DMS153 treated with DMSO at 0.1 percent for 48 hours (cell line): Measurements from ENCODE around the gene POMT1.
"Not testable (repeated sequence)": the region's sequence is repeated elsewhere in the genome, so short reads cannot be mapped to it uniquely, and the experiment has no call there.

ENCODE experiments used
- DNase-seq: peaks from one replicate; lab custom pipeline; 2025; ENCODE audit not compliant: unreplicated experiment; lab: John Stamatoyannopoulos, UW

The POMT1 gene

DNA sequence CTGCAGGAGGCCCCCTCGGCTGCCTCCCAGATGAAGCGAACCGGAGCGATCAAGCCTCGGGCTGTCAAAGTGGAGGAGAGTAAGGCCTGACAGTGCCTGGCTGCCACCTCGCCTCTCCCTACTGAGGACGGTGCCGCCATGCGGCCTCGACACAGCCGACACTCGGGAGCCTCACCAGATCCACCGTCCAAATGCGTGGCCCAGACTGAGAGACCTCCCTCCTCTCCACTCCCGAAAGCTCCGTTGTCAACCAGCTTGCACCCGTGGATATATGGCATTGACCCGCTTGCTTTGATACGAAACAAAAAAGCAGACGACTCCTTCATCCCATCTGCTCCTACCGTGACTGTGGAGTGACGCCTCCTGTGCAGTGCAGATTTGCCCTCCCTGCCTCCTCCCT, 6.9 kb upstream of the POMT1 start:
- DNase-seq: no peak

DNA sequence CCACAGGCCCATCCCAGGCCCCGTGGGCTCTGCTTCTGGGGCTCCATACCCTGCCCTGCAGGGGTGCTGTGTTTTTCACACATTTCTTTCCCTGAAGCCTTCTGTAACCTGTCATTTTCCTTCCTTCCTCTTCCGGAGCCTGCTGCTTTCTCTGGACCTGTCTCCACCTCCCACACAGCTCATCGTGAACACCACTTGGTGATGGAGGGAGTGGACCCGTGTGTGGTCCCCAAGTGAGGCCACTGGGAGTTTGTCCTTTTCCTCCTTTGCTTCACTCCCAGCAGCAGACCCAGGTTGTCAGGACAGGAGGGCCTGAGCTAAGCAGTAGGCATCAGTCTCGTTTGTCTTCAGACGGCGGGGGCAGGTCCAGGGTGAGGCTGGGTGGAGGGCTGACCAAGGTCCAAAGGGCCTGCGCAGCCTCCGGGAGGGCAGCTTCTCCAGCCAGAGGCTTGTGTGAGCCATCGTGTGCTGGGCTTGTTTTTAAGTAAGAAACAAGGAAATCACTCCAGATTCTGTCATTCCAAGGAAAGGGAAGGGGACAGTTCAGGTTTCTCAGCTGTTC, 5.8 kb upstream of the POMT1 start:
- DNase-seq: no peak

DNA sequence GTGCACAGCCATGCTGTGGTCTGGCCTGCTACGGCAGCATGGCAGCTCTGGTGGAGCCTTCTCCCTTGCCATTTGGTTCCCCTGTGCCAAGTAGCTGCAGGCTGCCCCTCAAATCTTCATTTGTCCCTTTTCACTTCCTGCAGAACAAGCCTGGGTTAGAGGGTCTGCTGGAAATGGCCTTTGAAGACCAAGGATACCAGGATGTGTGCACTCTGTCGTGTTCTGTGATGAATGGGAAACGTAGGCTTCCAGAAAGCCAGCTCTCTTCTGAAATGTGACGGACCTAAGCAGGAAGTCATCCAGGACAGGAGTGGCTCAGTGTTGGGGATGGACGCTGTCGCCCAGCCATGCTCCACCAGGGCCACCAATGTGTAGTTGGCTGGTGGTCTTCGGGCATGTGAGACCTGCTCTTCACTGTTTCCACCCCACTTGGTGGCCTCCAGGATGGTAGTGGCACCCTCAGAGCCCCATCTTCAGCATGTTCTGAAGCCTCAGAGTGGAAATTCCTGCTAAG, 3.4 kb upstream of the POMT1 start:
- no peak for DNase-seq

DNA sequence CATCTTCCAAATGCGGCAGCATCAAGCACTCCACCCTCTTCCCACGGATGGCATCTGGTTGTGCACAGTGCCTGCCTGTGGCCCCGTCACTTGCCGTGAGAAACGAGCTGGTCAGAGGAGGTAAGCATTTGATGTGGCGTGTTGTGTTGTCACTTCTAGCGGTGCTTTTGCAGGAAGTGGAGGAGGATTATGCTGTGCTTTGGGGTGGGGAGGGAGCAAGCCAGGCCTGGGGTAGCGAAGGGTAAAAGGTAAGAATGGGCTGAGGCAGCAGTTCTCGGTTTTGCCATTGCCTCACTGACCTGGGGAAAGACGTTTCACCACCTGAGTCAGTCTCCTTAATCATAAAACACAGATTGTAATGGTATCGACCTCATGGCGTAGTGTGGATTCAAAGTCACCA, 2.3 kb upstream of the POMT1 start:
- DNase-seq: no peak

DNA sequence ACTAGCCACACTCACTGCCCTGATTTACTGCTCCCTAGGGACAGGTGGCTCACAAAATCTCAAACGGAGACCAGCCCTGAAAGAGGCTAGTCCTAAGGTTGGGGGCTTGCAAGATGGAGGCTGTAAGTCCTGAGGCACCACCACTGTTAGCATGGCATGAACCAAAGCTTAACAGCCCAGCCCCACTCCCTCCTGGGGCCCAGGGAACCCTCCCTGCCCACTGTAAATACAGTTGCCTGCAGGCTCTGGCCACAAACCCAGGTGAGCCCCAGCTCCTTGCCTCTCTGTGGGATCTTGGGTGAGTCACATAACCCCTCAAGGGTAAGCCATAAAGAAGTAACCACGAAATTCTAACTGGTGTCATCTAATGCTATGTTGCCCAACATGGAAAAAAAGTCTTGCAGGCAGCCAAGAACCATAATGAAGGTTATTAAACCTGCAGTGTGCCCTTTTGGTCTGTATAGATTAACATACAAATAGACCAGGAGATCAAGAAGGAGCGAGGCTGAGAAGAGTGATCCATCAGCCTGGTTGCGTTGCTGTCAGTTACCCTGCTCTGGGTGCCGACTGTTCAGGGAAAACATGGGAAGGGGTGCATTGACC, 1.7 kb upstream of the POMT1 start:
- DNase-seq: no peak

DNA sequence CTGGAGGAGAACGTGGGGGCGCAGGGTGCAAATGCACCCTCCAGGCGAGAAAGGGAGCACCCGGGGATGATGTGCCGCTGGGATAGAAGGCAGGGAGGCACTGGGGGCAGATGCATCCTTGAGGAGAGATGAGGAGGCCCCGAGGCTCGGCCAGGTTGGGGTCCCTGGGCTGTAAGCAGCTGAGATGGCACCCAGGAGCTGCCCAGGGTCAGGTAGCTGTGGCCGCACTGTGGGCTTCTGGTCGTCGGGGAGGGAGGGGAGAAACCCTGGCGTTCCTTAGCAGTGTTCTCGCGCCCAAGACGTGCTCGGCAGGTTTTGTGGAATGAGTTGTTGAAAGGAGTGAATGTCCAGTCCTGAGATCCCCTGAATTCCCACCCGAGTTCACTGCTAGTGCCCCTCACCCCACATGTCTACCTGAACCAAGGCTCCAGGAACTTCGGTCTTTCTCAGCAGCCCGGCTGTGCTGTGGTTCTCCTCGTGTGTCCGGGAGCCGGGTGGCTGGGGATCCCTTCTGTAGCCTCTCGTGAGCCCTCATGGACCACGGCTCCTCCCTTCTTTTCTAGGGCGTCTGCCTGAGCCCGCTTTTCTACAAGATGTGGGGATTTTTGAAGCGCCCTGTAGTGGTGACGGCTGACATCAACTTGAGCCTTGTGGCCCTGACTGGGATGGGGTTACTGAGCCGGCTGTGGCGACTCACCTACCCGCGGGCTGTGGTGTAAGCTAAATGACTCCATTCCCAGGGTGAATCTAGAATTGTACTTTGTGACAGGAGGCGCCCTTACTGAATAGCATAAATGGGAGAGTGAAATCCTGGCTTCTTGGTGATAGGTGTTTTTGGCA, 1.1 kb downstream of the POMT1 start:
- DNase-seq: no peak

DNA sequence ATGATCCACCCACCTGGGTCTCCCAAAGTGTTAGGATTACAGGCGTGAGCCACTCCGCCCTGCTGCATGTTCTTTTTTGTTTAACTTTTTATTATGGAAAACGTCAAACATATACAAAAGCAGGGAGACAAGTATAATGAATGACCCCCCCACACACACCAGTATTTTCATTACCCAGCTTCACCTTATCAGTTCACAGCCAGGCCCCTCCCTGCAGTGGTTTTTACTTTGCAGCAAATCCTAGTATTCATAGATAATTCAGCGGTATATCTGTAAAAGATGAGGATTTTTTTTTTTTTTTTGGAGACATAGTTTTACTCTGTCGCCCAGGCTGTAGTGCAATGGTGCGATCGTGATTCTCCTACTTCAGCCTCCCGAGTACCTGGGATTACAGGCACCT, 2.3 kb downstream of the POMT1 start:
- DNase-seq: no peak

DNA sequence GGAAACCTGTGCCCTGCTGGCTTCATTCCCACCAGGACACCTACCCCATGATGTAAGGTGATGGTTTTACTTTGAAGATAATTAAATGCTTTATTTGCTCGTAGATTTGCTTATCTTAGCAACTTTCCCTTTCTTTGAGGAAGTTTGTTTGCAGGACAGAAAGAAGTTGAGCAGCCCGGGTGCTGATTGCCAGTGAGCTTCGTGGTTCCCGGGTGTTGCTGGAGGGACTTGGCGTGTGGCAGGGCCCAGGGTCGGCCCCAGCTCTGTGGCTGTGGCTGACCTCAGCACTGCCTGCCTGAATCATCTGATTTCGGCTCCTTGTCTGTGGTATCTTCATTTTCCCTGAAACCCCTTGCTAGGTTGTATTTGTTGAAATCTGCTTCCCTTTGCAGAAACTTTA, 8.7 kb downstream of the POMT1 start:
- DNase-seq: no peak

DNA sequence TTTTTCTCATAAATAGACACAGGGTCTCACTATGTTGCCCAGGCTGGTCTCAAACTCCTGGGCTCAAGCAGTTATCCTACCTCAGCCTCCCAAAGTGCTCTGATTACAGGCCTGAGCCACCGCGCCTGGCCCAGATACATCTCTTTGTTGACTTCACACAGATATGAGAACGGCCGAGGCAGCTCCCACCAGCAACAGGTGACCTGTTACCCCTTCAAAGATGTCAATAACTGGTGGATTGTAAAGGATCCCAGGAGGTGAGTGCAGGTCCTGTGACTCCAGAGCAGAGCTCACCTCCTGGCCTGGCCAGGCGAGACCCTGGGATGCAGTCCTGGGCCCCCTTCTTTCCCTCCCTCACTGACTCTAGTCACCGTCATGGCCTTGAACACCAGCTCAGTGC, 9.2 kb downstream of the POMT1 start:
- DNase-seq: no peak

DNA sequence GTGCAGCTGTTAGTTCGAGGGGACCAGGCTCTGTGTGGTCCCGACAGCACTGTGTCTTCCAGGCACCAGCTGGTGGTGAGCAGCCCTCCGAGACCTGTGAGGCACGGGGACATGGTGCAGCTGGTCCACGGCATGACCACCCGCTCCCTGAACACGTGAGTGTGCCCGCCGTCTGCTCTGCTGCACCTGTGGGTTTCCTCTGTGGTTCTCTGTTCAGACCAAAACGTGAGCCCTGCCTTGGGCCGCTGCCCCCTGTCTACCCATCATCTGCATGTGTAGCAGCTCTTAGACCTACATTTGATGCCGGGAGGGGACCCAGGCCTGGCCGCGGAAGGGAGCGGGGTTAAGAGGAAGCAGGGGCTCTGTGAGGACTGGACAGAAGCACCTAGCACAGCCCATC, 10.5 kb downstream of the POMT1 start:
- no peak for DNase-seq

DNA sequence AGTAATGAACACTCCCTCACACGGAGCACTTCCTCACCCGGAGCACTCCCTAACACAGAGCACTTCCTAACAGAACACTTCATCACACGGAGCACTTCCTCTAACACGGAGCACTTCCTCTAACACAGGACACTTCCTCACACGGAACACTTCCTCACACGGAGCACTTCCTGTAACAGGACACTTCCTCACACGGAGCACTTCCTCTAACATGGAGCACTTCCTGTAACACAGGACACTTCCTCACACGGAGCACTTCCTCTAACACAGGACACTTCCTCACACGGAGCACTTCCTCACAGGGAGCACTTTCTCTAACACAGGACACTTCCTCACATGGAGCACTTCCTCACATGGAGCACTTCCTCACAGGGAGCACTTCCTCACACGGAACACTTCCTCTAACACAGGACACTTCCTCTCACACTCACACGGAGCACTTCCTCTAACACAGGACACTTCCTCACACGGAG, 12.9 kb downstream of the POMT1 start:
- not testable (repeated sequence) for DNase-seq

DNA sequence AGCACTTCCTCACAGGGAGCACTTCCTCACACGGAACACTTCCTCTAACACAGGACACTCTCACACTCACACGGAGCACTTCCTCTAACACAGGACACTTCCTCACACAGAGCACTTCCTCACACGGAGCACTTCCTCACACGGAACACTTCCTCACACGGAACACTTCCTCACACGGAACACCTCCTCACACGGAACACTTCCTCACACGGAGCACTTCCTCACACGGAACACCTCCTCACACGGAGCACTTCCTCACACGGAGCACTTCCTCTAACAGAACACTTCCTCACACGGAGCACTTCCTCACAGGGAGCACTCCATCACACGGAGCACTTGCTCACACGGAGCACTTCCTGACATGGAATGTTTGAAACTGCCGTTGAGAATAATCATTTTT, 13.4 kb downstream of the POMT1 start:
- DNase-seq: no peak

DNA sequence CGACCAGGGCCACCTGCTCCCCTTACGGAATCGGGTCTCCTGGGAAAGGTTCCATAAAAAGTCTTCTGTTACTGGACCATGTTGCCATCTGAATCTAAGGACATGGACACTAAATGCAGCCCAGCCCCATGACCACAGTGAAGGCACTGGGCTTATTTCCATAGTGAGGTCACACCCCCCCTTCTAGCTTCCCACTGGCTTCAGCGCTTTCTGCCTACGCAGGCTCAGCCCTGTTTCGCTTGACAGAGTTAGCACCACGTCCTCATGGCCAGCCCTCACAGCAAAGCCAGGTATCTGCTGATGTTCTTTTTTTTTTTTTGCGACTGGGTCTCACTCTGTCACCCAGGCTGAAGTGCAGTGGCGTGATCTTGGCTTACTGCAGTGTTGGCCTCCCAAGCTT, 14.2 kb downstream of the POMT1 start:
- DNase-seq: no peak

DNA sequence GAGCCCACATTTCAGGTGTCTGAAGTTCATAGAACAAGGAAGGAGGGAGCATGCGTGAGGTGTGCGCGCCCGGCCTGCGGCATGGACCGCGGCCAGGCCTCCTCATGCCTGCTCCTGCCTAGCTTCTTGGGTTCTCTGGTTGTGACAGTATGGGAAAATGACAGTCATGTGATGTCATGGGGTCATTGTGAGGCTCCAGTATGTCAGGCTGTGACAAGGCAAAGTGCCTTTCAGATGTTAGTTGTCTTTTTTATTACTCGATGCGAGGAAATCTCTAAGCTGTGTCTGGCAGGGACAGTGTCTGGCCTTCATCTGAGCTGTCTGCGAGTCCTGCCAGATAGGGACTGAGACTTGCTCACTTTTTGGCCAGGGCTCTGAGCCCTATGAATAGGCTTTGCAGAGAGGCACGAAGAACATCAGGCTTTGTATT, 15.1 kb downstream of the POMT1 start:
- no peak for DNase-seq

DNA sequence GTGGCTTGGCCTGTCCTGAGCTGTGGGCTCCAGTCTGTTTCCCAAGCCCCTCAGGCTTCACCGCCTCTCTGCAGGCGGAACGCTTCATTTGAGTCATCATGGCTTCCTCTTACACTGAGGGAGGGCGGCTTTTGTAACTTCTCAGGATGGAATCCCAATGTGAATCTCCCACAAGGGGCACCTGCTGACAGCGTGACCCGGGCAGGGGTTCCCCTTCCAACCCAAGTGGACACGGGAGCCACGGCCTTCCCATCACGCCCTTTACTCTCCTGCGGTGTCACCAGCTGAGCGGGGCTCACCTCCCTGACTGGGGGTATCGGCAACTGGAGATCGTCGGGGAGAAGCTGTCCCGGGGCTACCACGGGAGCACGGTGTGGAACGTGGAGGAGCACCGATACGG, 15.8 kb downstream of the POMT1 start:
- no peak for DNase-seq

DNA sequence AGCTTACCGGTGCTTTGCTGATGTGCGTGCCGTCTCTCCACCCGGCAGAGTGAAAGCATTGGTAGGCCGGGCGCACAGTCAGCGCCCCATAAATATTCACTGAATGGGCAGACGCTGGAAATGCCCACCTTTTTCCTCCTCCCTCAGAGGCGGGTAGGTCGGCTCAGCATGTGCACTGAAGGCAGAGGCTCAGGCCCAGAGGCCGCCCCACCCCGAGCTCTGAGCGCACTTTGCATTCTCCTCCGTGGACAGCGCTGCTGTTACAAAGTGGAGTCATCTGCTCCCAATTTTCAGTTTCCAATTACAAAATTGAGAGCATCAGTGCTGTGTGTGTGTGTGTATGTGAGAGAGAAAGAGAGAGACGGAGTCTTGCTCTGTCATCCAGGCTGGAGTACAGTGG, 17.8 kb downstream of the POMT1 start:
- no peak for DNase-seq

DNA sequence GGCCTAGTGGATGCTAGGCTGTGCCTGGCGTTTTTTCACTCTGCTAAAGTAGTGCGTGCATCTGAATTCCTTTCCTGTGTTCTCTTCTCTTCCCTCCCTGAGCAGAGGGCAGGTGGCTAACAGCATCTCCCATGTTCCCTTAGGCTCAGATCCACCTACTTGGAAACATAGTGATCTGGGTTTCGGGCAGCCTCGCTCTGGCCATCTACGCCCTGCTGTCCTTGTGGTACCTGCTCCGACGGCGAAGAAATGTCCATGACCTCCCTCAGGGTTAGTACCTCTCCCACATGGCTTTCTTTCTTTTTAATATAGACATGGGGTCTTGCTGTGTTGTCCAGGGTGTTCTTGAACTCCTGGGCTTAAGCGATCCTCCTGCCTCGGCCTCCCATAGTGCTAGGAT, 18.5 kb downstream of the POMT1 start:
- no peak for DNase-seq

DNA sequence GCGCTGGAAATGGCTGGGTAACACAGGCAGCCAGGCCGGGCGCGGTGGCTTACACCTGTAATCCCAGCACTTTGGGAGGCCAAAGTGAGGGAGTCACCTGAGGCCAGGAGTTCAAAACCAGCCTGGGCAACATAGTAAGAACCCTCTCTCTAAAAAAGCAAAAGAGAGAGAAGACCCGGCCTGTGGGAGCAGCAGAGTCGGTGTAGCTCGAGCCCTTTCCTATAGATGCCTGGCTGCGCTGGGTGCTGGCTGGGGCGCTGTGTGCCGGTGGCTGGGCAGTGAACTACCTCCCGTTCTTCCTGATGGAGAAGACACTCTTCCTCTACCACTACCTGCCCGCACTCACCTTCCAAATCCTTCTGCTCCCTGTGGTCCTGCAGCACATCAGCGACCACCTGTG, 19.1 kb downstream of the POMT1 start:
- DNase-seq: no peak

DNA sequence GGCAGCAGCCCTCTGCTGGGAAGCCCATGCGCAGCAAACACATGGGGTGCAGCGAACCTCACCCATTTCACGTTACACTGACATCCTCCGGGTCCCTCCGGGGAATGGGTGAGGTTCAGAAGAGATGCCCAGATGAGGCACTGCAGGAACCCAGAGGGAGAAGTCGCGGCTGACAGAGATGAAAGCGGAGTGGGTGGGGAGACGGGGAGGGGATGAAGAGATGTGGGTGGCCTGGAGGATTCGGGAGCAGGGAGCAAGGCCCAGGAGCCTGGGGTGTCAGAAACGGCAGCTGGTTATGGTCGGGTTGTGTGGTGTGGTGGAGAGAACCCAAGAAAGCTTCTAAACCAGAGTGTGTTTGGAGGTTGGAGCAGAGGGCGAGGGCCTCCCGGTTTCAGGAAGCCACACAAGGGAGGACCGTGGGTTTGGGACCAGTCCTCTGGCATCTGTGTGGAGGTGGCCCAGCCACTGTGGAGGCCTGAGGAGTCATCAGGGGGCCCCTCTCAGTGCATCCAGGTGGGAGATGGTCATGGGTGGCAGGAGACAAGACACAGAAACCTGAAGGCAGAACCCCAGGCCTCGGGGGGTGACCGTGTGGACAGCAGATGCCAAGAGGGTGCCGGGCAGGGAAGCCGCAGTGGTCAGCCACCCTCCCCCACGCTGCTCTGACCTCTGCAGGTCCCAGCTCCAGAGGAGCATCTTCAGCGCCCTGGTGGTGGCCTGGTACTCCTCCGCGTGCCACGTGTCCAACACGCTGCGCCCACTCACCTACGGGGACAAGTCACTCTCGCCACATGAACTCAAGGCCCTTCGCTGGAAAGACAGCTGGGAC, 19.8 kb downstream of the POMT1 start:
- DNase-seq: no peak

DNA sequence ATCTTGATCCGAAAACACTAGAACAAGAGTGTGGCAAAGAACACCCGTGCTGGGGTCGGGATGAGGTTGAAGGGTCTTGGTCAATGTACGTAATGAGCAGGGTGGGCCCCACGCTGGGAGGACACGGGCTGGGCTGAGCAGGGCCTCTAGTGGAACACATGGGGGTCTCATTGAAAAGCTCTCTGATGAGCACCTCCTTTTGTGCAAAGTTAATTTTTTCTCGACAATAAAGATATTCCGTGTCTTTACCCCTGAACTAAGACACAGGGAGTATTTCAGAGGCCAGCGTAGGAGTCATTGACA, 20.3 kb downstream of the POMT1 start:
- DNase-seq: no peak
